C4-2B (cell line): ENCODE data around the gene PTRH1.

Experiments
- H3K27ac ChIP-seq: fragments of 450-650 bp; 2 replicates; pipeline ENCODE4 v1.5.1; 2017
- CTCF ChIP-seq: fragments of 450-650 bp; conservative IDR thresholded peaks from 2 replicates; pipeline ENCODE4 v1.5.1; 2017; ENCODE audit warnings: mild to moderate bottlenecking
- ZFX ChIP-seq: fragments of 450-650 bp; IDR thresholded peaks from 2 replicates; pipeline ENCODE4 v1.6.1; 2017

Gene PTRH1

DNA sequence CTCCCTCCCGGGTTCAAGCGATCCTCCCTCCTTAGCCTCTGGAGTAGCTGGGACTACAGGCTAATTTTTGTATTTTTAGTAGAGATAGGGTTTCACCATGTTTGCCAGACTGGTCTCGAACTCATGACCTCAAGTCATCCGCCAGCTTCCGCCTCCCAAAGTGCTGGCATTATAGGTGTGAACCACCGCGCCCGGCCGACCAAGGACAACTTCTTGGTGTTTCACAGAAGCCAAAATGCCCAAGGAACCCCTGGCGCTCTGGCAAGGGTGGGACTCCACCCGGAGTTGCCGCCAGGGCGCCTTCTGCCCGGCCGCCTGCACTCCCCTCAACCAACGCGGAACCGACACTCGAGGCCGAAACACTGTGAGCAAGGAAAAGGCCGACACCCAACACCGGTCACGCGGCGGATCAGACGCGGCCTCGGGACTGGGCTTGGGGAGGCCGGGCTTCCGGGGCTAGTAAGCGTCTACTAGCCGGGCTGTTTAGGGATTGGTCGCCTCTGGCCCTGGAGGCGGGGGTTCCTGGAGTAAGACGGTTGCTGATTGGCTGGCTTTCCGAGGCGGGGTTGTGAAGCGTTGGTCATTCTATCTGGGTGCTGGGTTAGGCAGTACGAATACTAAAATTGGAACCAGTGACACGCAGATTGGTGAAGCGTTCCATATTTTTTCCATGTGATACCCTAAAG is 16.3 kb downstream of the PTRH1 start:
- no peak overlapping the region for H3K27ac ChIP-seq
- no peak for TF ChIP-seq CTCF
- no peak for TF ChIP-seq ZFX

- H3K27ac ChIP-seq = no peak overlapping the region
- TF ChIP-seq ZFX (no peak), CTCF (no peak)
Observed at GRCh38 chr9:127698386-127698785, 17.1 kb downstream of the PTRH1 start.

DNA sequence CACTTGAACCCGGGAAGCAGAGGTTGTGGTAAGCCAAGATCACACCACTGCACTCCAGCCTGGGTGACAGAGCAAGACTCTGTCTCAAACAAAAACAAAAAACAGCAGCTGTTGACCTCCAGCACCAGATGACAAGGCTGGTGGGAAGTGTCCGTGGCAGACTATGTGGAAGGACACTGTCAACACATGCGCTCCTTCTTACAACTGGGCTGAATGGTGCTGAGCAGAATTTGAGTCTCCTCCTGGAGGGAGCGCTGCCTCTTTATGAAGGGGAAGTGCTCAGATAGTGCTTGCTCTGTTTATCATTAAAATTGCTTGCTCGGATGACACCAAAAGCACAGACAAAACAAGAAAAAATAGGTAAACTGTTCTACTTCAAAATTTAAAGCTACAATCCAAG is 17.9 kb downstream of the PTRH1 start:
- TF ChIP-seq ZFX = no peak
- H3K27ac ChIP-seq = no peak overlapping the region

GRCh38 chr9:127694890-127695720 is 20.4 kb downstream of the PTRH1 start:
- TF ChIP-seq ZFX (no peak), CTCF (no peak)

GRCh38 chr9:127693697-127694096 is 21.8 kb downstream of the PTRH1 start:
- H3K27ac ChIP-seq = no peak overlapping the region
- no peak for TF ChIP-seq ZFX
- no peak for TF ChIP-seq CTCF

More at GRCh38 chr9:127694890-127695720, 20.4 kb downstream of the PTRH1 start:
- no peak overlapping the region for H3K27ac ChIP-seq

DNA sequence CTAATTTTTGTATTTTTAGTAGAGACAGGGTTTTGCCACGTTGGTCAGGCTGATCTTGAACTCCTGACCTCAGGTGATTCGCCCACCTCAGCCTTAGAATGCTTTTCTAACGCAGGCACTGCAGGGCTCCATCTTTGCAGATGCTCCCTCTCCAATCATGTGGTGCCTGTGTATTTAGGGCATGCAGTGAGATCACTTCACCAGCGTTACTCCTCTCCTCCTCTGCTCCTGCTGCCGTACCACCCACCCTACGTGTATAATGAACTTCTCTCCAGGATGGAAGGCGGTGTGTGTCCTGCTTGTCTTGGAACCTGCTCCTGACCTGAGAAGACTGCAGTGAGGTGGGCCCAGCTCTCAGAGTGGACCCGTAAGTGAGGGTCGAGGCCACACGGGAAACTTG is 22.3 kb downstream of the PTRH1 start:
- no peak overlapping the region for H3K27ac ChIP-seq
- TF ChIP-seq ZFX (no peak), CTCF (no peak)

GRCh38 chr9:127692071-127692470 is 23.4 kb downstream of the PTRH1 start:
- H3K27ac ChIP-seq = no peak overlapping the region
- TF ChIP-seq CTCF (no peak), ZFX (no peak)

DNA sequence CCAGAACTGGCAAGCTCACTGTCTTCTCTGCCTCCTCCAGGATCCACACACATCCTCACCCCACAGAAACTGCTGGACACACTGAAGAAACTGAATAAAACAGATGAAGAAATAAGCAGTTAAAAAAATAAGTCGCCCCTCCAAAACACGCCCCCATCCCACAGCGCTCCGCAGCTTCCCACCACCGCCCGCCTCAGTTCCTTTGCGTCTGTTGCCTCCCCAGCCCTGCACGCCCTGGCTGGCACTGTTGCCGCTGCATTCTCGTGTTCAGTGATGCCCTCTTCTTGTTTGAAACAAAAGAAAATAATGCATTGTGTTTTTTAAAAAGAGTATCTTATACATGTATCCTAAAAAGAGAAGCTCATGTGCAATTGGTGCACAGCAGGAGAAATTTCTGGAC is 24.7 kb downstream of the PTRH1 start:
- no peak for TF ChIP-seq ZFX
- TF ChIP-seq CTCF = no peak
- H3K27ac ChIP-seq = no peak overlapping the region
